T follicular helper cell (primary cell): ENCODE data around the gene NBPF1.
"Not testable (repeated sequence)": the region's sequence is repeated elsewhere in the genome, so short reads cannot be mapped to it uniquely, and the experiment has no call there.

Experiments used
- DNase-seq: peaks from one replicate; pipeline ENCODE4 v3.0.0-alpha.2; 2020; ENCODE audit warnings: low read depth

Gene NBPF1

GRCh38 chr1:16641159-16641975 lies 28.0 kb upstream of the NBPF1 start:
- not testable (repeated sequence) for DNase-seq

- DNase-seq, result not testable (repeated sequence)
Observed at GRCh38 chr1:16639091-16640031, 26.0 kb upstream of the NBPF1 start.

- DNase-seq, result not testable (repeated sequence)
Observed at GRCh38 chr1:16637941-16638778, 24.8 kb upstream of the NBPF1 start.

- DNase-seq, result not testable (repeated sequence)
Observed at GRCh38 chr1:16636551-16637195, 23.3 kb upstream of the NBPF1 start.

GRCh38 chr1:16635959-16636358 lies 22.6 kb upstream of the NBPF1 start:
- DNase-seq, result not testable (repeated sequence)

GRCh38 chr1:16633540-16634282 lies 20.3 kb upstream of the NBPF1 start:
- not testable (repeated sequence) for DNase-seq

GRCh38 chr1:16632044-16632850 lies 18.9 kb upstream of the NBPF1 start:
- DNase-seq, result not testable (repeated sequence)

GRCh38 chr1:16631248-16632043 lies 18.1 kb upstream of the NBPF1 start:
- DNase-seq, result no peak

- no peak for DNase-seq
Observed at GRCh38 chr1:16630661-16631247, 17.4 kb upstream of the NBPF1 start.

- not testable (repeated sequence) for DNase-seq
Observed at GRCh38 chr1:16629916-16630530, 16.7 kb upstream of the NBPF1 start.

- DNase-seq, result no peak
Observed at GRCh38 chr1:16628361-16629111, 15.2 kb upstream of the NBPF1 start.

GRCh38 chr1:16626409-16626983 lies 13.1 kb upstream of the NBPF1 start:
- not testable (repeated sequence) for DNase-seq

GRCh38 chr1:16625497-16626408 lies 12.4 kb upstream of the NBPF1 start:
- DNase-seq, result no peak

- not testable (repeated sequence) for DNase-seq
Observed at GRCh38 chr1:16623812-16624719, 10.7 kb upstream of the NBPF1 start.

- not testable (repeated sequence) for DNase-seq
Observed at GRCh38 chr1:16623337-16623736, 10.0 kb upstream of the NBPF1 start.
